Coronary artery (tissue), 2 donors: ENCODE data around the gene CAPN8.

ENCODE experiments used
- DNase-seq: peaks from one replicate; pipeline ENCODE4 v3.0.0-alpha.2; 2017; ENCODE audit warnings: low spot score
- H3K27ac ChIP-seq, 2 donors: fragments of 200-600 bp; sonication (generic); one replicate each; pipeline ENCODE4 v1.5.1; 2016 to 2019
- H3K4me3 ChIP-seq: fragments of 200-600 bp; sonication (generic); 2 replicates; pipeline ENCODE4 v1.5.1; 2016; ENCODE audit warnings: mild to moderate bottlenecking, moderate library complexity
- CTCF ChIP-seq: fragments of 200-600 bp; sonication (generic); IDR thresholded peaks from one replicate; pipeline ENCODE4 v1.5.1; 2019; ENCODE audit warnings: antibody characterized with exemption

Gene CAPN8

GRCh38 chr1:223653431-223653830 is 12.1 kb downstream of the CAPN8 start:
- Histone ChIP-seq H3K27ac (no peak overlapping the region), H3K4me3 (no peak overlapping the region)
- DNase-seq = no peak
- TF ChIP-seq CTCF = no peak

- H3K4me3 ChIP-seq = no peak overlapping the region
- H3K27ac ChIP-seq = no peak overlapping the region
- DNase-seq = no peak
- no peak for TF ChIP-seq CTCF
These were observed 12.5 kb downstream of the CAPN8 start for GRCh38 chr1:223653015-223653414.

- Histone ChIP-seq H3K27ac (no peak overlapping the region), H3K4me3 (no peak overlapping the region)
- no peak for TF ChIP-seq CTCF
- no peak for DNase-seq
These were observed 13.0 kb downstream of the CAPN8 start for GRCh38 chr1:223652436-223652941.

GRCh38 chr1:223651291-223651991 is 14.1 kb downstream of the CAPN8 start:
- Histone ChIP-seq H3K4me3 (no peak overlapping the region), H3K27ac (no peak overlapping the region)
- no peak for DNase-seq
- TF ChIP-seq CTCF = no peak

GRCh38 chr1:223650465-223650864 is 15.0 kb downstream of the CAPN8 start:
- DNase-seq = no peak
- TF ChIP-seq CTCF = no peak
- Histone ChIP-seq H3K4me3 (no peak overlapping the region), H3K27ac (no peak overlapping the region)

- no peak overlapping the region for H3K27ac ChIP-seq
- H3K4me3 ChIP-seq = no peak overlapping the region
- no peak for TF ChIP-seq CTCF
- no peak for DNase-seq
These were observed 16.3 kb downstream of the CAPN8 start for GRCh38 chr1:223649222-223649621.

GRCh38 chr1:223647249-223647648 is 18.3 kb downstream of the CAPN8 start:
- Histone ChIP-seq H3K27ac (no peak overlapping the region), H3K4me3 (no peak overlapping the region)
- no peak for DNase-seq
- no peak for TF ChIP-seq CTCF
